Large intestine (tissue), 3 donors: ENCODE results near the gene RASA4B. TPM values are rescaled to one million over a fixed set of nuclear protein-coding genes. Genes with fewer than 3 reads are reported as not detected.
"Not testable (repeated sequence)": the region's sequence is repeated elsewhere in the genome, so short reads cannot be mapped to it uniquely, and the experiment has no call there.

Experiments used
- DNase-seq, 2 donors: peaks; one replicate each; pipeline versions ENCODE4 v3.0.0 to v3.0.0-alpha.2; 2013
- H3K27ac ChIP-seq: one replicate; pipeline ENCODE4 v1.5.1; 2013; ENCODE audit warnings: low read length
- H3K27me3 ChIP-seq: 2 replicates; pipeline ENCODE4 v1.6.1; 2013; ENCODE audit warnings: low read length; ENCODE audit not compliant: control insufficient read depth, insufficient read depth
- H3K36me3 ChIP-seq: 2 replicates; pipeline ENCODE4 v1.6.1; 2013; ENCODE audit warnings: low read length; ENCODE audit not compliant: control insufficient read depth, insufficient read depth
- H3K4me1 ChIP-seq: one replicate; pipeline ENCODE4 v1.6.1; 2013; ENCODE audit warnings: low read length; ENCODE audit not compliant: control insufficient read depth, insufficient read depth
- H3K4me3 ChIP-seq: one replicate; pipeline ENCODE4 v1.5.1; 2013; ENCODE audit warnings: low read length
- H3K9me3 ChIP-seq: one replicate; pipeline ENCODE4 v1.6.1; 2013; ENCODE audit warnings: mild to moderate bottlenecking, low read depth, low read length, moderate library complexity; ENCODE audit not compliant: control insufficient read depth
- WGBS: methylation state at CpG from one replicate; pipeline ENCODE4 v1.1.5; 2013; ENCODE audit warnings: low lambda C conversion rate; ENCODE audit not compliant: insufficient coverage; 5-methylcytosine and 5-hydroxymethylcytosine counted together
- polyA plus RNA-seq: library from polyadenylated mRNA; unstranded; fragments of 120-200 nt; gene quantifications from one replicate; pipeline ENCODE4 v1.2.1, GENCODE V29; 2013

Gene RASA4B
- polyA plus RNA-seq, 1 donor = 14.2 TPM

DNA sequence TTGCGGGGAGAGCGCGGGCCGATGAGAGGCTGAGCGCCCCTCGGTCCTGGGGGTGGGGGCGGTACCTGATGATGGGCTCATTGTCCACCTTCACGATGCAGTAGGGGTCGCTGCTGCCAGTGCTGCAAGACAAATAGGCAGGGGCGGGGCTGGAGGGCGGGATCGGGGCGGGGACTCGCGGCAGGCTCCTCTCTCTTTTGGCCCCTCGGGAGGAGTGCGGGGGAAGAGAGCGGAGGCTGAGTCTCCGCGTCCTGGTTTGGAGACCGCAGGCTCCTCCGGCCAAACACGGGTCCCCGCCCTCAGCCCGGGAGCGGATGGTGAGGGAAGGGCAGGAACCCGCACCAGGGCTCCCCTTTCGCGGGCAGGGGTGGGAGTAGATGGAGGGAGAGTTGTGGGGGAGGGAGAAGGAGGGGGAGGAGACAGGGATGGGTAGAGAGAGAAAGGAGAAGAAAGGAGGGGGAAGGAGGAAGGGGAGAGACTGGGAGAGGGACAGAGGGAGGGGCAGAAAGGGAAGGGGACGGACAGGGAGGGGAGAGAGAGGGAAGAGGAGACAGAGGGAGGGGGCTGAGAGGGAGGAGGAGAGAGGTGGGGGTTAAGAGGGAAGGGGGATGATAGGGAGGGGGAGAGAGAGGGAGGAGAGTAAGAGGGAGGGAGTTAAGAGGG is 5.6 kb downstream of the RASA4B start:
- not testable (repeated sequence) for H3K27ac ChIP-seq, H3K4me3 ChIP-seq, H3K36me3 ChIP-seq, H3K27me3 ChIP-seq, H3K4me1 ChIP-seq, H3K9me3 ChIP-seq, DNase-seq
- WGBS = no CpG with 5 or more reads among the region's 30 CpGs

DNA sequence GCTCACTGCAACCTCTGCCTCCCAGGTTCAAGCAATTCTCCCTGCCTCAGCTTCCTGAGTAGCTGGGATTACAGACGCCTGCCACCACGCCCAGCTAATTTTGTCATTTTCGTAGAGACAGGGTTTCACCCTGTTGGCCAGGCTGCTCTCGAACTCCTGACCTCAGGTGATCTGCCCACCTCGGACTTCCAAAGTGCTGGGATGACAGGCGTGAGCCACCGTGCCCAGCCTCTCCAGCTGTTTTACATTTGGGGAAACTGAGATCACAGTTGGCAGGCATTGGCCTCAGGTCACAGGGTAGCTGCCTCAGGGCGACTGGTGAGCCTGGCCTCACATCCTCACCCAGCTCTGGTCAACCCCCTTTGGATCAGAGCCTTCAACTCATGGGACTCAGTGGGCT is 7.0 kb downstream of the RASA4B start:
- WGBS = no CpG with 5 or more reads among the region's 8 CpGs
- not testable (repeated sequence) for DNase-seq, H3K4me3 ChIP-seq, H3K4me1 ChIP-seq, H3K27me3 ChIP-seq, H3K36me3 ChIP-seq, H3K9me3 ChIP-seq, H3K27ac ChIP-seq

DNA sequence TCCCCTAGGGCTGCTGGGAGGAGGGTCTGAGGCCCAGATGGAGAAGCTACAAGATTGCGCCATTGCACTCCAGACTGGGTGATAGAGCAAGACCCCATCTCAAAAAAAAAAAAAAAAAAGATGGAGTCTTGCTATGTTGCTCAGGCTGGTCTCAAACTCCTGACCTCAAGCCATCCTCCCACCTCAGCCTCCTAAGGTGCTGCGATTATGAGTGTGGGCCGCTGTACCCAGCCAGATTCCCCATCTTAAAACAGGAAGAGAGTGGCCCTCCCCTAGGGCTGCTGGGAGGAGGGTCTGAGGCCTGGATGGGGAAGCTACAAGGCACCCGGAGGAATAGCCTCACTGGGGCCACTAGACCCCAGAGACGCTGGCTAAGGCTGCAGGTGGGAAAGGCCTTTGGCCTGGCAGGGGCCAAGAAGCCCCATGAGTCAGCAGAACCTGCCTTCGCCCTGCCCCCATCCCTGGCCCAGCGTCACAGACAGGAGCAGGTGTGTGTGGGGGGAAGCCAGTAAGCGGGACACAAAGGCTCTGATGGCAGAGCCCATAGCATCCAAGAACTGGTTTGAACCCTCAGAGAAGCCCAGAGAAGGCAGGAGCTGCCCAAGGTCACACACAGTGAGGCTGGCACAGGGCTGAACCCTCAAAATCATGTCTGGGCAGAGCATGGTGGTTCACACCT is 10.0 kb downstream of the RASA4B start:
- DNase-seq, H3K27me3 ChIP-seq, H3K4me1 ChIP-seq, H3K4me3 ChIP-seq, H3K9me3 ChIP-seq, H3K36me3 ChIP-seq, H3K27ac ChIP-seq: not testable (repeated sequence)
- no CpG with 5 or more reads among the region's 8 CpGs for WGBS

DNA sequence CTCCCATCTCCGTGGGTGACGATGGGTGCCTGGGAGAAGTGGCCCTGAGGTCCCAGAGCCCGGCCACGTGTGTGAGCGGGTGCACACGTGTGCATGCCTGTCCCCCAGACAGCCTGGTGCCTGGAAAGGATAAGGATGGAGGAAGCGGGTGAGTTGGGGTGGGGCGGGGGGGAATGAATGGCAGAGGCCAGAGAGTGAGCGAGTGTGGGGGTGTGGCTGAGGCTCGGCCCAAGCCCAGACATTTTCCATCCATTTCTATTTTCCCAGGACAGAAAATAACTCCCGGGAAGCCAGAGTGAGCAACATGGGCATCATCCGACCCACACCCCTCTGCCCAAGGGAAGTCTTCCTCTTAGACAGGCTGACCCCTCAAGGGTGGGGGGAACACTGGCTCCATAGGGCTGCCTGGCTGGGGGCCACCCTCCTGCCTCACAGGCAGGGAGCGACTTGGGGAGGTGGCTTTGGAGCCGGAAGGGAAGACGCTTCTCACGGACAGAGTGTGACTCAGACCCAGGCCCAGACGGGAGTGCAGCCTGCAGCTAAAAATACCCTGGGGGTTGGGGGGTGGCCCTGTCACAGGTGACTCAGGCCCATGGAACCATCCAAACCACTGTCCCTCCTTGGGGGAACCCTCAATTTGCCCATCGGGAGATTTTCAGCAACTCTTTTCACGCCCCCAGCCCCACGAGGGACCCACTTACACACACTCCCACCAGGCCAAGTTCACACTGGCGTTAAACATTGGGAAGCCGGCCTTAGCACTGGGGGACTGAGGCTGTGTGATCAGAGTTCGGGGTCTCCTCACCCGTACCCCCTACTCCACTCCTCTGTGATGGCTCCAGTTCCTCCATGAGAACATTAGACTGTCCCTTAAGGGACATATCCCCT is 12.0 kb downstream of the RASA4B start:
- WGBS = no CpG with 5 or more reads among the region's 24 CpGs

DNA sequence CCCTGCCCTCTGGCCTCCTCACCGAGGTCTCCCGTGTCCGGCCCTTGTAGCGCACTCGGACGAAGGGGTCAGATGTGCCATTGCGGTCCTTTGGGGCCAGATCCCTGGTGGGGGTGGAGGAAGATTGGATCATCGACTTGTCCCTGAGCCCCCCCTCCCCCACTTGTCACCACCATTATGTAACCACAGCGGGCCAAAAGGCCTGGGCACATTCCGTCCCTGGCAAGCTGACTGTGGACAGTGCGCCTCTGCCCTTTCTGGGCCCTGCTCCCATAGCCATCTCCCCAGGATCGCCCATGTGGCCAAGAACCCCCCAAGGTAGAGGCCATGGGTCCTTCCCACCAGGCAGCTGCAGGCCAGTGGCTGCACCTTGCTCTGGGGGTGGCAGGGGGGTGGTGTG is 14.4 kb downstream of the RASA4B start:
- no CpG with 5 or more reads among the region's 12 CpGs for WGBS
- not testable (repeated sequence) for DNase-seq, H3K36me3 ChIP-seq

More for the DNA sequence above, 12.0 kb downstream of the RASA4B start:
- not testable (repeated sequence) for H3K27me3 ChIP-seq, H3K4me1 ChIP-seq, H3K4me3 ChIP-seq, H3K27ac ChIP-seq, H3K9me3 ChIP-seq, H3K36me3 ChIP-seq, DNase-seq

DNA sequence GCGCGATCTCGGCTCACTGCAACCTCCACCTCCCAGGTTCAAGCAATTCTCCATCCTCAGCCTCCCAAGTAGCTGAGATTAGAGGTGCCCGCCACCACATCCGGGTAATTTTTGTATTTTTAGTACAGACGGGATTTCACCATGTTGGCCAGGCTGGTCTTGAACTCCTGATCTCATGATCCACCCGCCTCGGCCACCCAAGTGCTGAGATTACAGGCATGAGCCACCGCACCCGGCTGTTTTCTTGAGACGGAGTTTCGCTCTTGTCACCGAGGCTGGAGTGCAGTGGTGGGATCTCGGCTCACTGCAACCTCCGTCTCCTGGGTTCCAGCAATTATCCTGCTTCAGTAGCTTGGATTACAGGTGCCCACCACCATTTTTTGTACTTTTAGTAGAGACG is 19.3 kb downstream of the RASA4B start:
- WGBS = no CpG with 5 or more reads among the region's 16 CpGs

More for the DNA sequence above, 14.4 kb downstream of the RASA4B start:
- H3K4me1 ChIP-seq, H3K27me3 ChIP-seq, H3K4me3 ChIP-seq, H3K9me3 ChIP-seq, H3K27ac ChIP-seq: not testable (repeated sequence)

DNA sequence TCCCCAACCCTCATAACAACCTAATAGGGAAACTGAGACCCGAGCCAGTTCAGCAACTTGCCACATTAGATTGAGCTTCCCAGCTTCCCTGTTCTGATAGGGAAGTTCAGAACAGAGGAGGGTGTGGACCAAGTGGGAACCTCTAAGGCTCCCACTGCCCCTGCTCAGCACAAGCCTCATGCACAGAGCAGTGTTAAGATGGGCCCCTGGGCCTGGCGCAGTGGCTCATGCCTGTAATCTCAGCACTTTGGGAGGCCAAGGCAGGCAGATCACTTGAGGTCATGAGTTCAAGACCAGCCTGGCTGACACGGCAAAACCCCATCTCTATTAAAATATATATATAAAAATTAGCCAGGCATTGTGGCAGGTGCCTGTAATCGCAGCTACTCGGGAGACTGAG is 20.3 kb downstream of the RASA4B start:
- WGBS = no CpG with 5 or more reads among the region's 5 CpGs
- not testable (repeated sequence) for H3K27ac ChIP-seq, H3K27me3 ChIP-seq, H3K4me1 ChIP-seq, H3K9me3 ChIP-seq, DNase-seq, H3K36me3 ChIP-seq, H3K4me3 ChIP-seq

More for the DNA sequence above, 19.3 kb downstream of the RASA4B start:
- not testable (repeated sequence) for H3K4me1 ChIP-seq, H3K27me3 ChIP-seq, H3K27ac ChIP-seq, DNase-seq, H3K9me3 ChIP-seq, H3K36me3 ChIP-seq, H3K4me3 ChIP-seq

DNA sequence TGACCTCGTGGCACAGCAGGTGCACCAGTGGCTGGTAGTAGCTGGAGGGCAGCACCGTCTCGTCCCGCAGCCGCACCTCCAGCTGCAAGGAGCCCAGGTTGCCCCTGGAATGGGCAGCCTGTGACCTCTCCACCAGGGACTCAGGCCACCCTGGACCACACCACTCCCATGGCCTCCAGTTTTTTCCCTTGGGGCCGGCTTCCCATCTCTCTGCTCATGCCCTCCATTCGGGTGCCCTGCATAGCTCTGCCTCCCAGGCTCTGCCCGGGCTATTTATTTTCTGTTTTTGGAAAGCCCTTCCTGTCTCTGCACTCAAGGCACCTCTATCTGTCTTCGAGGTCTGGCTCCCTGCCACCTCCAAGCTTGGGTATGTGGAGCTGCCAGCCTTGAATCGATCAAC is 20.7 kb downstream of the RASA4B start:
- H3K36me3 ChIP-seq, H3K4me1 ChIP-seq, H3K9me3 ChIP-seq, H3K27me3 ChIP-seq, DNase-seq, H3K27ac ChIP-seq, H3K4me3 ChIP-seq: not testable (repeated sequence)
- WGBS = no CpG with 5 or more reads among the region's 10 CpGs

DNA sequence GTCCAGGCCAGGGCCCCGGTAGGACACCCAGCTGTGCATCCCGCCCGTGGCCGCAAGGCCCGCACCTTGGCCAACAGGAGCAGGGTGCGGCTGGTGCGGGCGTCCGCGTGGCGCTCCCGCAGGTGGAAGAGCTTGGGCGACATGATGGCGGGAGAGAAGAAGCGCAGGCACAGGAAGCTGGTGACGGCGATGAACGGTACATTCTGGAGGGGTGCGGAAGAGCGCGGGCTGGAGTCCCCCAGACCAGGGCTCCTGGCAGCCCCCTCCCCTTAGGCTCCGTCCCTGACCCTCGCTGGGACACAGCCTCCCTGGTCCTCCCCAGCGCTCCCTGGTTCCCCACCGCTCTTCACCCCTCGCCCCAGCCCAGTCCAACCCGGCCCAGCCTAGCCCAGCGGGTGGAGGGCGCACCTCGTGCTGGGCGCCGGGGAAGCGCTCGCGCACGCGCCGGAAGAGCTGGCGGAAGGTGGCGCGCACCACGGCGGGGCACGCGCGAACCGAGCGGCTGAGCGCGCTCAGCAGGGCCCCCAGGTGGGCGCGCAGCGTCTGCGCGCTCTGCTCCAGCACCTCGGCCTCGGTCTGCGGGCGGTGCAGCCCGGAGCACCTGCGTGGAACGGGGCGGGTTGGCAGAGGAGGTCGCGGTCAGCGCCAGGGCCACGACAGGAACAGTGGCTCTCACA is 23.0 kb downstream of the RASA4B start:
- H3K27ac ChIP-seq, H3K9me3 ChIP-seq: not testable (repeated sequence)
- no CpG with 5 or more reads among the region's 67 CpGs for WGBS

DNA sequence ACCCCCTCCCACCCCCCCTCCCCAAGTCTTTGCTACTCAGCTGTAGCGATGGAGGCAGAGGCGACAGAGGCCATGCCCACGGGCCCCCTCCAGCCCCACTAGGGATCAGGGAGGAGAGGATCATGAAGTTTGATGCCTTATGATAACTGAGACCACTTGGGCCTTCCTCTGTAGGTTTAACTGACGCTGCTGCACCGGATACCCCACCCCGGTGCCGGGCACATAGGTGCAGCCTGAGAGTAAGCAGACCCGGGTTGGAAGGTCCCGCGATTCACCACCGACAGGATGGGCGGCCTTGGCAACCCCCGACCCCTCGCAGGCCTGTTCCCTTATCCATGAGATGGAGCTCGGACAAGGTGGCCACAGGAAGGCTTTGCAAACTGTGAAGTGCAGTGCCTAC is 23.6 kb downstream of the RASA4B start:
- H3K9me3 ChIP-seq, H3K36me3 ChIP-seq, H3K4me1 ChIP-seq, DNase-seq, H3K27me3 ChIP-seq, H3K4me3 ChIP-seq, H3K27ac ChIP-seq: not testable (repeated sequence)
- WGBS = no CpG with 5 or more reads among the region's 15 CpGs

More for the DNA sequence above, 23.0 kb downstream of the RASA4B start:
- not testable (repeated sequence) for H3K4me1 ChIP-seq, H3K4me3 ChIP-seq, H3K36me3 ChIP-seq, H3K27me3 ChIP-seq, DNase-seq
